GM18858 (cell line): ENCODE data around the gene PSMA4.
"Not testable (repeated sequence)": the region's sequence is repeated elsewhere in the genome, so short reads cannot be mapped to it uniquely, and the experiment has no call there.

Source experiments
- ATAC-seq: cut with Tn5 transposase; IDR thresholded peaks from one replicate; pipeline ENCODE4 v1.9.1; 2021; ENCODE audit not compliant: unreplicated experiment

PSMA4 gene

GRCh38 chr15:78540141-78540870, at the start of gene PSMA4:
TSS of gene PSMA4 (plus strand) at chr15:78540444. CDS start at chr15:78541928, 1,484 bp downstream.
- no peak for ATAC-seq

- ATAC-seq = no peak
Measured at GRCh38 chr15:78492872-78493271, 47.4 kb upstream of the PSMA4 start.

GRCh38 chr15:78501857-78502256, 38.4 kb upstream of the PSMA4 start:
- no peak for ATAC-seq

- ATAC-seq = no peak
Measured at GRCh38 chr15:78502641-78503040, 37.6 kb upstream of the PSMA4 start.

GRCh38 chr15:78506971-78507830, 33.0 kb upstream of the PSMA4 start, which contains the start of gene HYKK:
TSS of gene HYKK (plus strand) at chr15:78507577. CDS start at chr15:78513089, 5,512 bp downstream.
- ATAC-seq = peak; percentile 66

GRCh38 chr15:78507831-78508160, 32.4 kb upstream of the PSMA4 start:
- ATAC-seq = no peak

- ATAC-seq = no peak
Measured at GRCh38 chr15:78508272-78508671, 32.0 kb upstream of the PSMA4 start.

GRCh38 chr15:78509726-78510312, 30.4 kb upstream of the PSMA4 start:
- ATAC-seq = no peak

- not testable (repeated sequence) for ATAC-seq
Measured at GRCh38 chr15:78520035-78520434, 20.2 kb upstream of the PSMA4 start.

- no peak for ATAC-seq
Measured at GRCh38 chr15:78524230-78524629, 16.0 kb upstream of the PSMA4 start.

GRCh38 chr15:78527325-78527724, 12.9 kb upstream of the PSMA4 start:
- ATAC-seq = no peak

- ATAC-seq = no peak
Measured at GRCh38 chr15:78533331-78533730, 6.9 kb upstream of the PSMA4 start.

GRCh38 chr15:78536134-78536533, 4.1 kb upstream of the PSMA4 start:
- ATAC-seq = no peak

- no peak for ATAC-seq
Measured at GRCh38 chr15:78537266-78537905, 2.9 kb upstream of the PSMA4 start.

GRCh38 chr15:78538358-78538757, 1.9 kb upstream of the PSMA4 start:
- no peak for ATAC-seq

- not testable (repeated sequence) for ATAC-seq
Measured at GRCh38 chr15:78539464-78540140, 642 bp upstream of the PSMA4 start.

GRCh38 chr15:78540871-78541743, 863 bp downstream of the PSMA4 start:
- no peak for ATAC-seq

- no peak for ATAC-seq
Measured at GRCh38 chr15:78541744-78542034, 1.4 kb downstream of the PSMA4 start.

- ATAC-seq = no peak
Measured at GRCh38 chr15:78542647-78543046, 2.4 kb downstream of the PSMA4 start.

- ATAC-seq = no peak
Measured at GRCh38 chr15:78550194-78550593, 9.9 kb downstream of the PSMA4 start.
